Pancreas (tissue), 10 donors: ENCODE measurements around the gene CYRIA. TPM values are rescaled to one million over a fixed set of nuclear protein-coding genes. Genes with fewer than 3 reads are reported as not detected.
A peak's percentile ranks its signal among the peaks of the same experiment; 100 is the strongest.

Experiments used
- ATAC-seq, 4 donors: fragments of 200-7000 bp; cut with Tn5 transposase; one replicate each; pipeline versions ENCODE4 v1.8.0 to v1.9.1; 2020; ENCODE audit warnings: mild to moderate bottlenecking in 4 of 4, moderate library complexity in 4 of 4
- DNase-seq, 6 donors: peaks; one replicate each; pipeline ENCODE4 v3.0.0-alpha.2; 2020
- FAIRE-seq: peaks from 2 replicates; lab custom pipeline; 2012; peaks lifted over from hg19 to GRCh38; lab: Jason Lieb, UNC
- H3K27ac ChIP-seq, 4 donors: fragments of 200-600 bp; sonication (generic); 1 replicate in 3 of 4; 2 replicates in 1 of 4; pipeline versions ENCODE4 v1.5.0 to v1.8.0; 2020
- H3K27me3 ChIP-seq, 4 donors: fragments of 200-600 bp; one replicate each; pipeline ENCODE4 v1.8.0; 2021
- H3K36me3 ChIP-seq, 3 donors: fragments of 200-600 bp; sonication (generic) in 1 of 3; one replicate each; pipeline versions ENCODE4 v1.5.0 to v1.8.0; 2020 to 2021
- H3K4me1 ChIP-seq, 3 donors: fragments of 200-600 bp; one replicate each; pipeline ENCODE4 v1.8.0; 2021
- H3K4me3 ChIP-seq, 4 donors: fragments of 200-600 bp; sonication (generic) in 2 of 4; one replicate each; pipeline versions ENCODE4 v1.5.0 to v1.8.0; 2020 to 2021
- H3K9me3 ChIP-seq, 4 donors: fragments of 200-600 bp; one replicate each; pipeline ENCODE4 v1.8.0; 2021
- CTCF ChIP-seq, 4 donors: fragments of 200-600 bp; sonication (generic) in 3 of 4; IDR thresholded peaks; one replicate each; pipeline versions ENCODE4 v1.5.0 to v1.8.0; 2021; ENCODE audit warnings: antibody characterized with exemption in 4 of 4
- whole genome bisulfite sequencing, 2 donors: extraction: QIAGEN DNeasy Blood & Tissue Kit; methylation state at CpG; one replicate each; pipeline ENCODE4 v1.1.7; 2013; 5-methylcytosine and 5-hydroxymethylcytosine counted together
- intact Hi-C, 3 donors: fragments of 100-400 bp; cut with DNase I; formaldehyde crosslinking; loops; one replicate each; pipeline versions ENCODE4 v1.11.1 to v1.14.2; 2022
- polyA plus RNA-seq, 2 donors: library from polyadenylated mRNA; stranded (reverse); fragments of 200-250 nt; gene quantifications; one replicate each; pipeline ENCODE4 v1.2.3, GENCODE V29; 2013
- total RNA-seq, 6 donors: library from RNA; stranded (reverse); fragmentation: NEBNext Ultra II Directional in 4 of 6; extraction: Animal tissue kit (Norgen Biotek cat#: 25700) in 4 of 6; gene quantifications; one replicate each; pipeline versions ENCODE4 v1.2.1 to v1.2.4, GENCODE V29; 2021 to 2023
- donor health status: healthy with polysubstance abuse.
- donor health status: DM: no; HTN: no; CAD: no; lungs with moderate emphysema.
- donor health status: DM: no; HTN: no; CAD: no.
- donor health status: control.
- donor health status: control.
- donor health status: Bipolar disorder and iron deficiency.
- donor health status: DM: yes; HTN: yes; CAD: no.
- donor health status: DM: no; HTN: no; CAD: no.
- donor health status: DM: no; HTN: no; CAD: no.
- donor health status: DM: yes; HTN: yes; CAD: no.

Gene CYRIA
- total and polyA plus RNA-seq, 8 donors, result 0.65 to 7.6 (median 1.7) TPM

- no peaks in the 10 kb centered on the region for H3K36me3 ChIP-seq
- no peaks in the 10 kb centered on the region for H3K27me3 ChIP-seq
- H3K4me1 ChIP-seq, result no peaks in the 10 kb centered on the region
- intact Hi-C loops, result no loop called here
- H3K9me3 ChIP-seq, result no peaks in the 10 kb centered on the region
- peak in 3 of 6 donors; percentile 18 to 39 (median 35) for DNase-seq
- ATAC-seq, result peak; percentile 56 to 77 (median 60)
- WGBS, 2 donors, result 45 to 59% methylated on average over 8 of the region's 8 CpGs
- H3K27ac ChIP-seq, result peak overlapping the region in 3 of 4 donors; percentile 22 to 61 (median 49)
- FAIRE-seq, result no peak
- H3K4me3 ChIP-seq, result no peak overlapping the region
- peak in 2 of 4 donors; percentile 22 to 28 for TF ChIP-seq CTCF (IDR thresholded peaks at IDR 0.05)
Observed at GRCh38 chr2:16617282-16618266, 48.1 kb downstream of the CYRIA start.
